HUES48 (cell line): Measurements from ENCODE around the gene SLC25A5.
"Not testable (repeated sequence)": the region's sequence is repeated elsewhere in the genome, so short reads cannot be mapped to it uniquely, and the experiment has no call there.

Source experiments
- H3K27ac ChIP-seq: one replicate; pipeline ENCODE4 v1.7.0; 2013; ENCODE audit warnings: low read depth, low read length, inconsistent platforms
- H3K27me3 ChIP-seq: 2 replicates; pipeline ENCODE4 v1.6.1; 2013; ENCODE audit warnings: mild to moderate bottlenecking, low read length; ENCODE audit not compliant: control insufficient read depth, insufficient read depth
- H3K36me3 ChIP-seq: 2 replicates; pipeline ENCODE4 v1.6.1; 2013; ENCODE audit warnings: low read length; ENCODE audit not compliant: control insufficient read depth, insufficient read depth
- H3K4me1 ChIP-seq: 2 replicates; pipeline ENCODE4 v1.6.1; 2013; ENCODE audit warnings: mild to moderate bottlenecking, low read length; ENCODE audit not compliant: control insufficient read depth, insufficient read depth
- H3K4me3 ChIP-seq: 2 replicates; pipeline ENCODE4 v1.5.1; 2013; ENCODE audit warnings: mild to moderate bottlenecking, low read depth, low read length
- H3K9ac ChIP-seq: 2 replicates; pipeline ENCODE4 v1.6.1; 2013; ENCODE audit warnings: mild to moderate bottlenecking, low read depth, low read length, moderate library complexity
- H3K9me3 ChIP-seq: 2 replicates; pipeline ENCODE4 v1.6.1; 2013; ENCODE audit warnings: low read length; ENCODE audit not compliant: control insufficient read depth, insufficient read depth

SLC25A5 gene

DNA sequence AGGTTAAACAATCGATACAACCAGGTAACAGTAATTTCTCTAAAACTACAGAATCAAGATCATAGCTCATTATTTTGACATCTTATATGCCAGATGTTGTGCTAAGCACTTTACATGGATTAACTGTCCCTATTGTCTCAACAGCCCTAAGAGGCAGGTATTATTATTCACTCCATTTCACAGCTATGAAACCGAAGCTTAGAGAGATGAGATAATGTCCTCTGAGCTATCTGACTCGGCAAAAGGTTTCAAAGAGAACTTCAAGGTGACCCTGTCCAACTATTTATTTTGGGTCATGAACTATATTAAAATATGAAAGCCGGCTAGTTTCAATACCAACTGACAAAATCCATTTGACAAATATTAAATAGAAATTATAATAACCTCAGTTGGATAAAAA, 10.3 kb downstream of the SLC25A5 start:
- H3K4me3 ChIP-seq: no peak overlapping the region
- no peaks in the 10 kb centered on the region for H3K36me3 ChIP-seq
- H3K4me1 ChIP-seq: no peaks in the 10 kb centered on the region; the same call in 1 of the 2 replicates
- H3K9me3 ChIP-seq: peaks cover 23% of the 10 kb centered on the region
- no peak overlapping the region for H3K9ac ChIP-seq
- peaks cover 10% of the 10 kb centered on the region for H3K27me3 ChIP-seq
- H3K27ac ChIP-seq: no peak overlapping the region

DNA sequence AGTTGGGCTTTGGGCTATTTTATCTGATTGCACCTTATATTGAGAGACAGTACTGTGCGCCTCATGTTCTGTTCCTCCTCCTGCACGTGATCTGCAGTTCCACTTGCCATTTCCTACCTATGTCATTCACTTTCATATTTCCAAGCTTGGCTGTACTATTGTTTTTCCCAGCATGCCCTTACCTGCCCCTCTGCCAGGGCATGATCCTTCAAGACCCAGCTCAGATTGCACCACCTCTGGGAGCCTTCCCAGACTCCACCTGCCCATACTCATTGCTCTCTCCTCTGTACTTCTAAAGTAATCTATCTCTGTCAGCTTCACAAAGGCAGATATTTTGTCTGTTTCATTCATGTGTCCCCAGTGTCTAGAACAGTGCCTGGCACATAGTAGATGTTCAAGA, 11.6 kb downstream of the SLC25A5 start:
- H3K27ac ChIP-seq: no peak overlapping the region
- peaks cover 10% of the 10 kb centered on the region for H3K27me3 ChIP-seq
- no peaks in the 10 kb centered on the region for H3K36me3 ChIP-seq
- peaks cover 23% of the 10 kb centered on the region for H3K9me3 ChIP-seq
- no peak overlapping the region for H3K4me3 ChIP-seq
- no peaks in the 10 kb centered on the region; the same call in 1 of the 2 replicates for H3K4me1 ChIP-seq
- H3K9ac ChIP-seq: no peak overlapping the region

DNA sequence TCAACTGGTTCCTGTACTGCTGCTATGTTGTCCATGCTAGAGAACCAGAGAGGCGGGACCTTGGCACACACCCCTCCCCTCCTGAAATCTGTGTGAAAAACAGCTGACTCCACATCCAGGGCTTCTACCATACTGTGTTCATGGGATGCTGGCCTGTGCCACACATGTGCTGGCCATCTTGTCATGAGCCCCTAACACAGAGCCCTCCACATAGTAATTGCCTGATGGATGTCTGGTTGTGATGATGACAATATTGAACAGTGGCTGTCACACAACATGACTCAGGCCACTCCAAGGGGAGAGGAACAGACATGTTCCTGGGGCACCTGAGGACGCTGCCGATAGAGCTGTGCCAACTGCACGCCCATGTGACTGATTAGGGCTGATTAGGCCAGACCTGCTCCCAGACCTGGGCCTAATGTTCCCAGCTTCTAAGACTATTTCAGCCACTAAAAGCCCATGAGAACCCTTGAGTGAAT, 13.1 kb downstream of the SLC25A5 start:
- Histone ChIP-seq H3K9ac (no peak overlapping the region), H3K36me3 (no peaks in the 10 kb centered on the region), H3K9me3 (peaks cover 21% of the 10 kb centered on the region), H3K4me3 (no peak overlapping the region), H3K4me1 (no peaks in the 10 kb centered on the region; the same call in 1 of the 2 replicates), H3K27ac (no peak overlapping the region), H3K27me3 (peaks cover 10% of the 10 kb centered on the region)

DNA sequence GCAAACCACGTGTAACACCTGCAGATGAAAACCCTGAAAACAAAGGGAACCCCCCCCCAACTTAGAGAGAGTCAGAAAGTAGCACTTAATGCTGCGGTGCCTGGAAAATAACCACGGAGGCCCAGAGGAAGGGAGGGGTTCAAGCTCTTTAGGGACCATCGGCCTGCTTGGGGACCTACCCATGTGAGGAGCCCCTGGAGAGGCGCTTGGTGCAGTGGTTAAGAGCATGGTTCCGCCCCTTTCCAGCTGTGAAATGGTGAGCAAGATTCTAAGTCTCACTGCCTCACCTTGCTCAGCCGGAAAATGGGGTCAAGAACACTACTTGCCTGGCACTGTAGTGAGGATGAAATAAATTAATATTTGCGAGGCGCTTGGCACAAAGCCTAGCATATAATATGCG, 13.8 kb downstream of the SLC25A5 start:
- peak overlapping the region; percentile 65; the same call in 1 of the 2 replicates for H3K9ac ChIP-seq
- peaks cover 22% of the 10 kb centered on the region for H3K9me3 ChIP-seq
- H3K27me3 ChIP-seq: peaks cover 10% of the 10 kb centered on the region
- H3K36me3 ChIP-seq: no peaks in the 10 kb centered on the region
- H3K4me3 ChIP-seq: peak overlapping the region; percentile 55
- no peak overlapping the region for H3K27ac ChIP-seq
- H3K4me1 ChIP-seq: no peaks in the 10 kb centered on the region; the same call in 1 of the 2 replicates

DNA sequence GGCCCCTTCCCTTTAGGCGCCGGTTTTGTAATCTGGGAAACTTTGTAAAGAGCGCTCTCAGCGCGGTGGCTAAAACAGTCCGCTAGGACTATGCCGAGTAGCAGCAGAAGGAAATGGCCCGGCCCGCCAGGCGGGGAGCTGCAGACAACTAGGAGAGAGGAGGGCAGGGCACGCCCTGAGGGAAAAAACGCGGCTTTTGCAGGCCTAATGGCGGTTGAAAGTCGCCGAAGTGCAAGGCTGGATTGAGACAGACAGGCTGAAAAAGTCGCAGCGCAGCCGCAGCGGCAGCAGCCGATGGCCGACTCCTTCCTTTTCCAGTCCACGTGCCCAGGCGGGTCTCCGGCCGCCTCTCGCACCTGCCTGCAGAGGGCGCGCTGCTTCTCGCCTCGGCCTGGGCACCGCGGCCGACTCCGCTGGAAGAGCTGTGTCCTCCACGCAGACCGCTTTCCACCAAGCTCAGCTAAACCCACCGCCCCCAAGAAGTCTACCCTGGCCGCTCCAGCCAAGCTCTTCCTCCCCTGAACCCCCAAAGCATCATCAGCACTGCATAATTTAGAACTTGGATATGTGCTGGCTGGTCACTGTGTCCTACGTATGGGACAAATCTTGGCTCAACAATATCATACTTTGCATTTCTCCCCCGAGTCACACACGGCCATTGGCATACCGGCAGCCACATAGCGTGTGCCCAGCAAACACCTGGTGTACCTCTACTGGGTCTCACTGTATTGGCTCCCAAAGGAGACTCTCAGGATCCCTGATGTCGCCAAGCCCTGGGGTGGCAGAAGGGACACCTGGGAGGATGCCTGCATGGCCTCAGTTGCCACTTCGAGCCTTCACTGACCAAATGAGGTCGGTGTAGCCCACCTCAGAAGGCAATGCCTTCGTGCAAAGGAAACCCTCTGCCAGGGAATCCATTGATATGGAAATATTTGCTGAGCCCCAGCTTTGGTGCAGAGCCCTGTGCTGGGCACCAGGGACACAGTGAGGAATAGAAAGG, 14.5 kb downstream of the SLC25A5 start:
- Histone ChIP-seq H3K36me3 (no peaks in the 10 kb centered on the region), H3K4me3 (peak overlapping the region; percentile 55), H3K27ac (no peak overlapping the region), H3K27me3 (peaks cover 10% of the 10 kb centered on the region), H3K4me1 (no peaks in the 10 kb centered on the region; the same call in 1 of the 2 replicates), H3K9ac (peak overlapping the region; percentile 65; the same call in 1 of the 2 replicates), H3K9me3 (peaks cover 22% of the 10 kb centered on the region)

DNA sequence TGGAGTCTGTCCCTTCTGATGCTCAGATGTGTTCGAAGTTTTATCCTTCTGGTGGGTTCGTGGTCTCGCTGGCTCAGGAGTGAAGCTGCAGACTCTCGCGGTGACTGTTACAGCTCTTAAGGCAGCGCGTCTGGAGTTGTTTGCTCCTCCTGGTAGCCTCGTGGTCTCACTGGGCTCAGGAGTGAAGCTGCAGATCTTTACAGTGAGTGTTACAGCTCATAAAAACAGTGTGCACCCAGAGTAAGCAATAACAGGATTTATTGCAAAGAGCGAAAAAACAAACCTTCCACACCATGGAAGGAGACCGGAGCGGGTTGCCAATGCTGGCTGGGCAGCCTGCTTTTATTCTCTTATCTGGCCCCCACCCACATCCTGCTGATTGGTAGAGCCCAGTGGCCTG, 18.5 kb downstream of the SLC25A5 start:
- no peaks in the 10 kb centered on the region; the same call in 1 of the 2 replicates for H3K4me1 ChIP-seq
- no peak overlapping the region for H3K27ac ChIP-seq
- H3K9me3 ChIP-seq: peaks cover 19% of the 10 kb centered on the region

DNA sequence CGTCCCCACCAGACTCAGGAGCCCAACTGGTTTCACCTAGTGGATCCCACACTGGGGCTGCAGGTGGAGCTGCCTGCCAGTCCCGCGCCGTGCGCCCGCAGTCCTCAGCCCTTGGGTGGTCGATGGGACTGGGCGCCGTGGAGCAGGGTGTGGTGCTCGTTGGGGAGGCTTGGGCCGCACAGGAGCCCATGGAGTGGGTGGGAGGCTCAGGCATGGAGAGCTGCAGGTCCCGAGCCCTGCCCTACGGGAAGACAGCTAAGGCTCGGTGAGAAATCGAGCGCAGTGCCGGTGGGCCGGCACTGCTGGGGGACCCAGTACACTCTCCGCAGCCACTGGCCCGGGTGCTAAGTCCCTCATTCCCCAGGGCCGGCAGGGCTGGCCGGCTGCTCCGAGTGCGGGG, 19.5 kb downstream of the SLC25A5 start:
- H3K9ac ChIP-seq, H3K36me3 ChIP-seq, H3K4me1 ChIP-seq, H3K4me3 ChIP-seq, H3K27me3 ChIP-seq, H3K27ac ChIP-seq: not testable (repeated sequence)
- H3K9me3 ChIP-seq: peaks cover 23% of the 10 kb centered on the region

More for the DNA sequence above, 18.5 kb downstream of the SLC25A5 start:
- Histone ChIP-seq H3K36me3 (no peaks in the 10 kb centered on the region), H3K27me3 (peaks cover 10% of the 10 kb centered on the region), H3K9ac (no peak overlapping the region), H3K4me3 (no peak overlapping the region)

DNA sequence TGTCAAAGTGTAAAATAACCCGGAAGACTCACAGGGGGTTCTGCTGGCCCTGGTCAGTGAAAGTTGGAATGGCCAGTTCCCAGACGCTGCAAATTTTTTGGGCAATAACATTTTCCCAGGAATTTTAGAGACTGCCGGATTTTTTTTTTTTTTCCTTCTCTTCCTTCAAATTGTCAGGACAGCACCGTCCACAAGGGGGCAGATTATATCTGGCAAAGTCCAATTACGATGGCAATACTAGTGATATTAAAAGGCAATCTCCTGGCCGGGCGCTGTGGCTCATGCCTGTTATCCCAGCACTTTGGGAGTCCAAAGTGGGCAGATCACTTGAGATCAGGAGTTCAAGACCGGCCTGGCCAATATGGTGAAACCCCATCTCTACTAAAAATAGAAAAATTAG, 20.5 kb downstream of the SLC25A5 start:
- H3K4me3 ChIP-seq: no peak overlapping the region
- H3K36me3 ChIP-seq: no peaks in the 10 kb centered on the region
- H3K9ac ChIP-seq: no peak overlapping the region
- no peaks in the 10 kb centered on the region for H3K27me3 ChIP-seq
- H3K9me3 ChIP-seq: peaks cover 24% of the 10 kb centered on the region
- H3K4me1 ChIP-seq: no peaks in the 10 kb centered on the region
- H3K27ac ChIP-seq: no peak overlapping the region

DNA sequence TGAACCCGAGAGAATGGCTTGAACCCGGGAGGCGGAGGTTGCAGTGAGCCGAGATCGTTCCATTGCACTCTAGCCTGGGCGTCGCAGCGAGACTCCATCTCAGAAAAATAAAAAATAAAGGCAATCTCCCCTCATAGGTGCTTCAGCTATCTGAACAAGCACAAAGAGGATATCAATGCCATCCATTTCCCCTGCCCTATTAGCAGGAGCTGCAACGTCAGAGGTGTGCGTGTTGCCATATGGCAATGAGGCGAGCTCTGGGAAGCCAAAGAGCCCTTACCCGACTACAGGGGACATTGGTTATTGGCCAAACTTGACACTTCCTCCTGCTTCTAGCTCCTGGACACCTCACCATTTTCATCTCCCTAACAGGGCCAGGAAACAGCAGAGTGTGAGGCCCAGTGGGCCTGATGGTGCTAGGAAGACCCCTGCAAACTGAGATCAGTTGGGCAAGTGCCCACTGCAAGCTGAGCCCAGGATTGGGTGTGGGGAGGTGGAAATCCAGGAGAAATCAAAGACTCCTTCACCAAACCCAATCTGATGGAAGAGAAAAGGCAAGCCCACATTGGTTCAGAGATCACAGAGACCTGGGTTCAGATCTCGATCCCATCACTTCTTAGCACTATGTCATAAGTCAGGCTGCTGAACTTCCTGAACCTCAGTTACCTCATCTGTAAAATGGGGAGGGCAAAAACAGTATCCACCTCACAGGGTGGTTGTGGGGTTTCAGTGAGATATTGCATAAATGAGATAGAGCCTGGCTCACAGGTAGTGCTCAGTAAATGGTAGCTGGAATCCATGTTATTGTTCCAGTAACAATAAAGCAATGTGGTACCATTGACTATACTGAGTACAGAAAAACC, 21.2 kb downstream of the SLC25A5 start:
- H3K4me3 ChIP-seq: 0 out of 2 replicates have a peak overlapping the region, but pooled peaks have one; percentile 6
- no peaks in the 10 kb centered on the region for H3K27me3 ChIP-seq
- H3K9me3 ChIP-seq: peaks cover 26% of the 10 kb centered on the region
- H3K36me3 ChIP-seq: no peaks in the 10 kb centered on the region
- no peaks in the 10 kb centered on the region for H3K4me1 ChIP-seq
- no peak overlapping the region for H3K27ac ChIP-seq
- H3K9ac ChIP-seq: no peak overlapping the region

DNA sequence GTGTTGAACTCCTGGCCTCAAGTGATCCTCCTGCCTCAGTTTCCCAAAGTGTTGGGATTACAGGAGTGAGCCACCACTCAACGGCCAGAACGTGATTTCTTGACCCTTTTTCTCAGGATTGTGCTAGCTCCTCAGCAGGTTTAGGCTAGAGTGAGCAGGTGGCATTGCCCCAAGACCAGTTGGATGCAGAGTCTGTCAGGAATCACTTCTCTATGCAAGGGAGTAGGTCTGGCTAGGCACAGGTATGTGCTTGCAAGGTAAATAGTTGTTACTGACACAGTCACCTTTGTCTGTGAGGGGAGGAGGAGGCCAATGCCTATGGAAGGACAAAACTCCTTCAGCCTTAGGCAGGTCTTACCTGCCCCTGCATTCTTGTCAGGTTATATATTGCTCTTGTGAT, 24.2 kb downstream of the SLC25A5 start:
- H3K4me1 ChIP-seq: no peaks in the 10 kb centered on the region
- peaks cover 33% of the 10 kb centered on the region for H3K9me3 ChIP-seq
- no peaks in the 10 kb centered on the region for H3K27me3 ChIP-seq

More for the DNA sequence above, 24.2 kb downstream of the SLC25A5 start:
- Histone ChIP-seq H3K9ac (no peak overlapping the region), H3K4me3 (no peak overlapping the region), H3K36me3 (no peaks in the 10 kb centered on the region), H3K27ac (no peak overlapping the region)
